B cell (primary cell): ENCODE results near the gene VPS13D. TPM values are rescaled to one million over a fixed set of nuclear protein-coding genes. Genes with fewer than 3 reads are reported as not detected.

Experiments used
- ATAC-seq: fragments of 200-7000 bp; cut with Tn5 transposase; one replicate; pipeline ENCODE4 v1.10.0; 2021; ENCODE audit warnings: low read depth, mild to moderate bottlenecking, moderate number of reproducible peaks, moderate library complexity
- CTCF ChIA-PET: fragments of 350-600 bp; sonication (Branson Sonifier 250); formaldehyde crosslinking; loops from one replicate; lab custom pipeline; 2021; ENCODE audit warnings: antibody characterized with exemption, inconsistent platforms; lab: Charles Lee
- POLR2A ChIA-PET: fragments of 350-600 bp; sonication (Branson Sonifier 250); formaldehyde crosslinking; loops from one replicate; lab custom pipeline; 2021; ENCODE audit warnings: antibody characterized with exemption; lab: Charles Lee
- DNase-seq: peaks from one replicate; pipeline ENCODE4 v3.0.0; 2013
- H2AFZ ChIP-seq: 2 replicates; pipeline ENCODE4 v1.6.1; 2012; ENCODE audit warnings: mild to moderate bottlenecking, low read depth, low read length; ENCODE audit not compliant: insufficient read depth, poor library complexity, severe bottlenecking
- H3K27ac ChIP-seq, 2 donors: 1 replicate in 1 of 2; 2 replicates in 1 of 2; pipeline ENCODE4 v1.5.1; 2012 to 2013; ENCODE audit warnings: low read length in 2 of 2, mild to moderate bottlenecking in 2 of 2, moderate library complexity in 1 of 2
- H3K27me3 ChIP-seq, 4 experiments: fragments of 200-600 bp in 1 of 4; sonication (generic) in 1 of 4; replicated peaks in 1 of 4; 1 replicate in 2 of 4; 2 replicates in 2 of 4; pipeline versions ENCODE4 v1.6.1 to v1.7.0; 2013 to 2016; ENCODE audit warnings: low read length in 3 of 4, mild to moderate bottlenecking in 2 of 4, mixed read lengths in 1 of 4, moderate library complexity in 1 of 4; ENCODE audit not compliant: insufficient read depth in 4 of 4, control insufficient read depth in 3 of 4; ENCODE audit errors: control extremely low read depth in 1 of 4
- H3K36me3 ChIP-seq, 2 experiments: replicated peaks in 1 of 2; 1 replicate in 1 of 2; 2 replicates in 1 of 2; pipeline versions ENCODE4 v1.6.1 to v1.7.1; 2013; ENCODE audit warnings: low read length in 1 of 2; ENCODE audit not compliant: insufficient read depth in 2 of 2, control insufficient read depth in 1 of 2; ENCODE audit errors: control extremely low read depth in 1 of 2, extremely low read depth in 1 of 2
- H3K4me1 ChIP-seq, 2 donors: fragments of 200-600 bp in 1 of 2; sonication (generic) in 1 of 2; 1 replicate in 1 of 2; 2 replicates in 1 of 2; pipeline versions ENCODE4 v1.5.1 to v1.6.1; 2013 to 2017; ENCODE audit warnings: low read length in 2 of 2; ENCODE audit not compliant: control insufficient read depth in 2 of 2, insufficient read depth in 2 of 2
- H3K4me2 ChIP-seq: replicated peaks from 2 replicates; pipeline ENCODE3; 2012; ENCODE audit warnings: mild to moderate bottlenecking, low read depth, low read length; ENCODE audit not compliant: poor library complexity, severe bottlenecking
- H3K4me3 ChIP-seq, 5 experiments: fragments of 200-600 bp in 1 of 5; sonication (generic) in 1 of 5; 1 replicate in 3 of 5; 2 replicates in 2 of 5; pipeline versions ENCODE4 v1.5.1 to v1.7.0; 2011 to 2016; ENCODE audit warnings: low read length in 4 of 5, mild to moderate bottlenecking in 4 of 5, low read depth in 2 of 5, control low read depth in 1 of 5, moderate library complexity in 1 of 5; ENCODE audit not compliant: insufficient read depth in 1 of 5; ENCODE audit errors: control extremely low read depth in 1 of 5, extremely low read depth in 1 of 5
- H3K79me2 ChIP-seq: fragments of 200-600 bp; sonication (generic); one replicate; pipeline ENCODE4 v1.6.0; 2016; ENCODE audit warnings: low read length; ENCODE audit not compliant: control insufficient read depth, insufficient read depth
- H3K9ac ChIP-seq: fragments of 200-600 bp; sonication (generic); 2 replicates; pipeline ENCODE4 v1.6.1; 2017; ENCODE audit warnings: mild to moderate bottlenecking, low read length, moderate library complexity
- H3K9me3 ChIP-seq, 3 donors: one replicate each; pipeline versions ENCODE4 v1.6.1 to v1.7.1; 2013; ENCODE audit warnings: low read length in 2 of 3; ENCODE audit not compliant: control insufficient read depth in 2 of 3, insufficient read depth in 1 of 3; ENCODE audit errors: control extremely low read depth in 1 of 3
- H4K20me1 ChIP-seq: 2 replicates; pipeline ENCODE4 v1.6.0; 2012; ENCODE audit warnings: mild to moderate bottlenecking, low read length; ENCODE audit not compliant: insufficient read depth, control insufficient read depth, poor library complexity, severe bottlenecking
- H3K27ac Mint-ChIP-seq: one replicate; pipeline ENCODE4 v1.8.0; 2021; ENCODE audit warnings: mixed read lengths
- H3K27me3 Mint-ChIP-seq: one replicate; pipeline ENCODE4 v1.8.0; 2021; ENCODE audit warnings: mixed read lengths
- H3K4me1 Mint-ChIP-seq: one replicate; pipeline ENCODE4 v1.8.0; 2021; ENCODE audit warnings: mixed read lengths
- H3K4me3 Mint-ChIP-seq: one replicate; pipeline ENCODE4 v1.8.0; 2021; ENCODE audit warnings: mixed read lengths
- H3K9me3 Mint-ChIP-seq: one replicate; pipeline ENCODE4 v1.8.0; 2022; ENCODE audit warnings: mixed read lengths; ENCODE audit not compliant: insufficient read depth
- CTCF ChIP-seq: fragments of 200-600 bp; IDR thresholded peaks from one replicate; pipeline ENCODE4 v1.8.0; 2022; ENCODE audit warnings: antibody characterized with exemption, mild to moderate bottlenecking
- EZH2 ChIP-seq: IDR thresholded peaks from 2 replicates; pipeline ENCODE4 v1.6.1; 2012; ENCODE audit warnings: borderline replicate concordance, low read depth, mild to moderate bottlenecking, moderate library complexity, low read length; ENCODE audit not compliant: insufficient read depth, poor library complexity, severe bottlenecking
- WGBS: methylation state at CpG from one replicate; pipeline ENCODE4 v1.1.5; 2013; ENCODE audit warnings: missing lambda C conversion rate; ENCODE audit not compliant: insufficient coverage; 5-methylcytosine and 5-hydroxymethylcytosine counted together
- intact Hi-C: fragments of 100-400 bp; cut with micrococcal nuclease; formaldehyde crosslinking; loops from one replicate; pipeline ENCODE4 v1.10.0; 2022
- polyA plus RNA-seq: library from polyadenylated mRNA; depleted of rRNA; stranded (reverse); fragments of >200 nt; gene quantifications from 2 replicates; pipeline ENCODE4 v1.2.3, GENCODE V29; 2012
- total RNA-seq, 2 donors: library from RNA; stranded (reverse); fragments of 120-200 nt in 1 of 2; gene quantifications; 1 replicate in 1 of 2; 2 replicates in 1 of 2; pipeline versions ENCODE4 v1.2.3 to v1.2.4, GENCODE V29; 2013 to 2022

Gene VPS13D
- total and polyA plus RNA-seq, 2 donors (not counting 1 experiment from before 2014, with no cell fraction given) = 29.9 to 104 TPM

- Histone ChIP-seq H3K4me1 (no peaks in the 10 kb centered on the region), H3K4me3 (no peak overlapping the region), H3K36me3 (no peaks in the 10 kb centered on the region), H3K27ac (no peak overlapping the region), H2AFZ (no peak overlapping the region), H4K20me1 (no peaks in the 10 kb centered on the region), H3K9me3 (peaks cover 0 to 6% (median 0%) of the 10 kb centered on the region in 3 donors), H3K4me2 (no peak overlapping the region), H3K27me3 (no peaks in the 10 kb centered on the region), H3K9ac (no peak overlapping the region), H3K79me2 (no peaks in the 10 kb centered on the region)
- no peaks in the 10 kb centered on the region for H3K9me3 Mint-ChIP-seq
- WGBS = 97% methylated on average over 16 of the region's 18 CpGs
- ATAC-seq = no peak
- DNase-seq = no peak
- no peaks in the 10 kb centered on the region for H3K4me1 Mint-ChIP-seq
- CTCF ChIA-PET = no interaction called here
- no peak overlapping the region for H3K27ac Mint-ChIP-seq
- intact Hi-C loops = no loop called here
- TF ChIP-seq EZH2 = no peak
- TF ChIP-seq CTCF = no peak
- POLR2A ChIA-PET = interaction anchor here (0.7 kb wide), 1 partner anchor 108 kb away, joined by 3 read pairs; no protein-coding TSS in a partner anchor
- H3K27me3 Mint-ChIP-seq = peaks cover 6% of the 10 kb centered on the region
- no peak overlapping the region for H3K4me3 Mint-ChIP-seq
Observed at GRCh38 chr1:12554521-12555305, 324.9 kb downstream of the VPS13D start.
